Effector memory CD4-positive, alpha-beta T cell (primary cell): ENCODE data around the gene TRIP6.

Experiments used
- DNase-seq, 3 donors: peaks; one replicate each; pipeline ENCODE4 v3.0.0-alpha.2; 2020
- H3K27ac ChIP-seq: 2 replicates; pipeline ENCODE4 v1.7.0; 2013; ENCODE audit warnings: mild to moderate bottlenecking, low read length, moderate library complexity; ENCODE audit not compliant: insufficient read depth, poor library complexity, severe bottlenecking
- H3K27me3 ChIP-seq: replicated peaks from 2 replicates; pipeline ENCODE4 v1.7.0; 2013; ENCODE audit warnings: mild to moderate bottlenecking, low read length; ENCODE audit not compliant: insufficient read depth, control insufficient read depth, poor library complexity, severe bottlenecking
- H3K36me3 ChIP-seq: 2 replicates; pipeline ENCODE4 v1.7.0; 2013; ENCODE audit warnings: mild to moderate bottlenecking, low read length, moderate library complexity; ENCODE audit not compliant: control insufficient read depth, insufficient read depth
- H3K4me1 ChIP-seq: 2 replicates; pipeline ENCODE4 v1.7.0; 2013; ENCODE audit warnings: low read length, mild to moderate bottlenecking; ENCODE audit not compliant: control insufficient read depth, insufficient read depth, poor library complexity, severe bottlenecking
- H3K4me3 ChIP-seq: 2 replicates; pipeline ENCODE4 v1.7.0; 2013; ENCODE audit warnings: low read length, low read depth, mild to moderate bottlenecking; ENCODE audit not compliant: insufficient read depth, poor library complexity, severe bottlenecking
- H3K9me3 ChIP-seq: 2 replicates; pipeline ENCODE4 v1.7.0; 2013; ENCODE audit warnings: mild to moderate bottlenecking, low read length, moderate library complexity; ENCODE audit not compliant: control insufficient read depth

TRIP6 gene

GRCh38 chr7:100825751-100826513, 41.3 kb upstream of the TRIP6 start:
- DNase-seq = no peak
- Histone ChIP-seq H3K4me1 (peaks cover 19% of the 10 kb centered on the region), H3K9me3 (no peaks in the 10 kb centered on the region), H3K36me3 (no peaks in the 10 kb centered on the region), H3K4me3 (no peak overlapping the region), H3K27ac (no peak overlapping the region), H3K27me3 (peaks cover 18% of the 10 kb centered on the region)

- H3K36me3 ChIP-seq = no peaks in the 10 kb centered on the region
- no peak overlapping the region for H3K27ac ChIP-seq
- peaks cover 19% of the 10 kb centered on the region for H3K4me1 ChIP-seq
- H3K27me3 ChIP-seq = peaks cover 18% of the 10 kb centered on the region
- peak overlapping the region; percentile 32 for H3K4me3 ChIP-seq
- no peaks in the 10 kb centered on the region for H3K9me3 ChIP-seq
- no peak for DNase-seq
Observed at GRCh38 chr7:100826514-100827329, 40.5 kb upstream of the TRIP6 start.

- Histone ChIP-seq H3K4me3 (peak within 1 kb of the TSS; percentile 48), H3K4me1 (peaks cover 19% of the 10 kb centered on the region), H3K27ac (no peak within 1 kb of the TSS), H3K27me3 (peaks cover 18% of the 10 kb centered on the region), H3K9me3 (no peaks in the 10 kb centered on the region), H3K36me3 (no peaks in the 10 kb centered on the region)
- DNase-seq = no peak
Observed at GRCh38 chr7:100827330-100828226, 39.6 kb upstream of the TRIP6 start, which contains the start of gene EPHB4. TSS of gene EPHB4 (minus strand) at chr7:100827523. CDS start at chr7:100827030, 493 bp downstream.

GRCh38 chr7:100829150-100829716, 38.0 kb upstream of the TRIP6 start:
- H3K4me1 ChIP-seq = peaks cover 19% of the 10 kb centered on the region
- peaks cover 18% of the 10 kb centered on the region for H3K27me3 ChIP-seq
- DNase-seq = no peak
- no peaks in the 10 kb centered on the region for H3K9me3 ChIP-seq
- H3K4me3 ChIP-seq = no peak overlapping the region
- no peaks in the 10 kb centered on the region for H3K36me3 ChIP-seq
- H3K27ac ChIP-seq = no peak overlapping the region

GRCh38 chr7:100830396-100830795, 36.8 kb upstream of the TRIP6 start:
- no peak for DNase-seq
- H3K4me3 ChIP-seq = no peak overlapping the region
- H3K4me1 ChIP-seq = peaks cover 19% of the 10 kb centered on the region
- no peaks in the 10 kb centered on the region for H3K36me3 ChIP-seq
- H3K27me3 ChIP-seq = peaks cover 18% of the 10 kb centered on the region
- no peak overlapping the region for H3K27ac ChIP-seq
- no peaks in the 10 kb centered on the region for H3K9me3 ChIP-seq

GRCh38 chr7:100832281-100832633, 34.9 kb upstream of the TRIP6 start:
- H3K36me3 ChIP-seq = no peaks in the 10 kb centered on the region
- H3K9me3 ChIP-seq = no peaks in the 10 kb centered on the region
- H3K27ac ChIP-seq = no peak overlapping the region
- DNase-seq = no peak
- H3K27me3 ChIP-seq = peaks cover 8% of the 10 kb centered on the region
- no peak overlapping the region for H3K4me3 ChIP-seq
- H3K4me1 ChIP-seq = peaks cover 14% of the 10 kb centered on the region

- no peak overlapping the region for H3K27ac ChIP-seq
- no peaks in the 10 kb centered on the region for H3K27me3 ChIP-seq
- no peak overlapping the region for H3K4me3 ChIP-seq
- H3K4me1 ChIP-seq = no peaks in the 10 kb centered on the region
- no peak for DNase-seq
- no peaks in the 10 kb centered on the region for H3K9me3 ChIP-seq
- no peaks in the 10 kb centered on the region for H3K36me3 ChIP-seq
Observed at GRCh38 chr7:100835903-100836811, 31.0 kb upstream of the TRIP6 start.

- peak overlapping the region; percentile 61 for H3K4me3 ChIP-seq
- no peaks in the 10 kb centered on the region for H3K9me3 ChIP-seq
- no peak overlapping the region for H3K27ac ChIP-seq
- DNase-seq = no peak
- no peaks in the 10 kb centered on the region for H3K4me1 ChIP-seq
- no peaks in the 10 kb centered on the region for H3K27me3 ChIP-seq
- no peaks in the 10 kb centered on the region for H3K36me3 ChIP-seq
Observed at GRCh38 chr7:100836812-100837098, 30.4 kb upstream of the TRIP6 start.
